NCI-H2171 treated with DMSO at 0.1 percent for 48 hours (cell line): Measurements from ENCODE around the gene RAB13.

Source experiments
- DNase-seq: peaks from one replicate; lab custom pipeline; 2025; lab: John Stamatoyannopoulos, UW

RAB13 gene

DNA sequence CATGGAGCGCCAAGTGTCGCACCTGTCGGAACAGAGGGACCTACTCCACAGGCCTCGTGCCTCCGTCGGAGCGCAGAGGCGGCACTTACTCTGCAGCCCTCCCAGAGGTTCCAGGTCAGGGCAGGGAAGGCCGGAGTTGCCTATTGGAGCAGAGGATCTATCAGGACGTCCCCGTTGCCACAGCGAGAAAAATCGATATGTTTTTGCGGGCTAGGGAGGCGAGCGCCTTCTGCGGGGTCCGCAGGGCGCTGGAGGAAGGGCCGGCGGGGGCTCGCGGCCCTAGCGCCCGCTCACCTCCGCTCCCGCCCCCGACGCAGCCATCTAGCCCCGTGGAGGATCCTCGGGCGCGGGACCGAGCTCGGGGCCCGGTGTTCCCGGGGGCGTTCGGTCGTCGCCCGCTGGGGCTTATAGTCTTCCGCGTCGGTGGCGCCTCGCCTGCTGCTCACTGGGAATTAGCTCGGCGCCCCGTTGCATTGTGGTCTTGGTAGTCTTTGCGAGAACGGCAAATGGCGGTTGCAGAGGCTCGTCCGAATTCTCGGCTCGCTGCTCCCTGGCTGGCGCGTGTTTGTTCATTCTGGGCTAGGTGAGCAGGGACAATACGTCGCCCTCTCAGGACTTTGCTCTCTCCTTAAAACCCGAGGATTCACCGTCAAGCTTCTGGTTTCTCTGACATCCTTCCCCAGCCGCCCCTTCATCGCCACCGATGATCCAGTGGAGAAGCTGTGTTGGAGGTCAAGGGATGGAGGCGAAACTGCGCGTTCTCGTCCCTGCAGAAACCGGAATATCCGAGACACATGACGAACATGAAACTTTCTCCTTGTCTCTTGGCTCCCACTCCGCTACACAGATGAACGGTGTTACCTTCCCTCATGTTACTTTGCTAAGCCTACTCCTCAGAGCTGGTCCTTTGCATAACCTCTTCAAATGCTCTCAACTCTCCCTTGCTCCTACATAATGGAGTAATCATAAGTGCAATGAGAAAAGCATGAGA, 8.6 kb downstream of the RAB13 start, which contains the start of gene JTB:
JTB (minus strand) TSS at position 425 of the 991 bp plus-strand sequence; CDS start at position 3, 422 bp downstream.
- DNase-seq, result peak; percentile 87

DNA sequence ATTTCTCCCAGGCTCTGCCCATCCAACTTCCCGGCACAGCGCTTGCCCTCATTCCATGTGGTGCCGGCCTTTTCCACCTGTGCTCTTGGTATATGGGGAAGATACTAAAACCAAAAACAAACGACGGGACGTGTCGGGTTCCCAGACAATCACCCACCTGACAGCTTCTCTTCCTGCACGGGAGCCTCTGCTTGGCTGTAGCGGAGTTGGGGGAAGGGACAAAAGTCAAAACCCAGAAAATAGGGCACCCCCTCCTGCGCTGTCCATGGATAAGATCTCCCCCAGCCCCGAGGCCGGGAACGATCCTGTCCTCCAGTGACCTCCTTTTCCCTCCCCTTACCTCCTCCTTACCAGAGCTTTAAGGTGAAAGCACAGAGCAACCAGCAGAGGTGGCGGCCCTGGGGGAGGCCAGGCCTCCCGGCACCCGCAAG, 9.3 kb downstream of the RAB13 start:
- no peak for DNase-seq

DNA sequence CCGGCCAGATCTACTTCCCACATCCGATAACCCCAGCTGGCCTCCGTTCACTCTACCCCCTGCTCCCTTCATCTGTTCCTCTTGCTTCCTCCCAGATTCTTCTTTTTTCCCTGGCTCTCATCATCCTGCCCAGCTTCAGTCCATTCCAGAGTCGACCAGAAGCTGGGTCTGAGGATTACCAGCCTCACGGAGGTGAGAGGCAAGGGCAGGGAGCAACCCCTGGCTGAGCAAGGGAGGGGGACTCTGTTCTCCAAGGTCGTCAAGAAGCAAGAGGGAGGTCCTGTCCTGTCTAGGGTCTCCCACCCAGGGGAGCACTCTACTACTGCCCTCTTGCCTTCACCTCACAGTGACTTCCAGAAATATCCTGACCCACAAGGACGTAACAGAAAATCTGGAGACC, 12.6 kb downstream of the RAB13 start:
- no peak for DNase-seq

DNA sequence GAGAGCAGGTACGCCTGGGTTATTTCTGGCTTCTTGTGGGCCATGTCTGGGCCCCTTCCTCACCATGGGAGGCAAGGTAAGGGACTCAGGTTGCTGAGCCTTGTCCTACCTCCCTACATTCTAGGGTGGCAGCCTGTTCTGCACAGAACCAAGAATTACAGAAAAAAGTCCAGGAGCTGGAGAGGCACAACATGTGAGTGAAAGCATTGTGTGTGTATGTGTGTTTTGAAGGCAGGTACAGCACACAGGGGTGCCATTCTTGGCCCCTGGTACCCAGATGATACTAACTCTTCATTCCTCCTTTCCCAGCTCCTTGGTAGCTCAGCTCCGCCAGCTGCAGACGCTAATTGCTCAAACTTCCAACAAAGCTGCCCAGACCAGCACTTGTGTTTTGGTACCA, 13.1 kb downstream of the RAB13 start:
- no peak for DNase-seq

DNA sequence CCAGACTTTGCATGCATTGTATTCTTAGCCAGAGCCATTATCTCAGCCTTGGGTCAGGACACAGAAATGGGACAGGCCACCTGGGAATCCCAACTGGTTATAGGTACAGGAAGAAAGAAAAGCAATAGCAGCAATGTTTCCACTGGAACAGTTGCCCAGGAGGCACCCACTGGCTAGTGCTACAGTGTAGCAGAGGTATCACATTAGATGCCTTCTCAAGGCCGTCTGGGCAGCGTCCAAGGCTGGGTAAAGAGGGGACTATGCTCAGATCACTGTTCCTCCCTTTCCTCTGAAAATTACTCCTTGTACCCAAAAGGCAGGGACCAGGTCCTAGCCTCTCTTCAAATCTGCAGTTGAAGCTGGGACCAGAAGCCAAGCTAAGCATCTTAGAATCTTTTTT, 15.8 kb downstream of the RAB13 start:
- no peak for DNase-seq

DNA sequence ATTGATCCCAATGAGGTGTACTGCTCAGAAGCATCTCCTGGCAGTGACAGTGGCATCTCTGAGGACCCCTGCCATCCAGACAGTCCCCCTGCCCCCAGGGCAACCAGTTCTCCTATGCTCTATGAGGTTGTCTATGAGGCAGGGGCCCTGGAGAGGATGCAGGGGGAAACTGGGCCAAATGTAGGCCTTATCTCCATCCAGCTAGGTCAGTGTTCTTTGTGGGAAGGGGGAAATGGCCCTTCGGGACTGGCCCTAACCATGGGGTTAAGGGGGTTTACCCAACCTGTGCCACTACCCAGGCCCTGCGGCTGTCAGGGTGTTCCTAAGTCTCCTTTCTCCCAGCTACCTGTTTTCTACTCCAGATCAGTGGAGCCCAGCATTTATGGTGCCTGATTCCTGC, 17.2 kb downstream of the RAB13 start:
- no peak for DNase-seq

DNA sequence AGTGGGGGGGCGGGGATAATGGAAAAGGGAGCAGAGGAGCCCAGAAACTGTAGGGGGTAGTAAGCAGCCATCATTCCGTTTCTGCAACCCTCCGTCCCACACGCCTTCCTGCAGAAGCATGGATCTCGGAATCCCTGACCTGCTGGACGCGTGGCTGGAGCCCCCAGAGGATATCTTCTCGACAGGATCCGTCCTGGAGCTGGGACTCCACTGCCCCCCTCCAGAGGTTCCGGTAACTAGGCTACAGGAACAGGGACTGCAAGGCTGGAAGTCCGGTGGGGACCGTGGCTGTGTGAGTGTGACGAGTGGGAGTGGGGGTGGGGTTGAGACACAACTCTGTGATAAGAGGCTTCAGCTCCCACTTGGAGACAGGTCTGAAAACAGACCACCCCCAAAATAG, 17.7 kb downstream of the RAB13 start:
- DNase-seq, result no peak

DNA sequence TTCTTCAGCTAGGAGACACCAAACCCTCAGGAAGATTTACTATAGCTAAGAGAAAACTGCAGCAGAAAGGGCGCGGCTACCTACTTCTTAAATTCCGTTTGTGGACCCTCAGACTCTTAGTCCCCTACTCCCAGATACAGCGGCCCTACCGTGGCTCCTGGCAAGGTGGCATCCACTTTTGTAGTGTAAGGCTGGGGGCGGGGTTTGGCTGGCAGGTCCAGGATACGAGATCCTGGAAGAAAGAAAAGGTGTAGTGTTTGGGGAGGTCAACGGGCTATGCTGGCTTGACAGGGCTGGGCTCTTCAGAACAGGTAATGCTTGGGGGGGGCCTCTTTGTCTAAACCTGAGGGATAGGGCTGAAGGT, 18.2 kb downstream of the RAB13 start:
- no peak for DNase-seq

DNA sequence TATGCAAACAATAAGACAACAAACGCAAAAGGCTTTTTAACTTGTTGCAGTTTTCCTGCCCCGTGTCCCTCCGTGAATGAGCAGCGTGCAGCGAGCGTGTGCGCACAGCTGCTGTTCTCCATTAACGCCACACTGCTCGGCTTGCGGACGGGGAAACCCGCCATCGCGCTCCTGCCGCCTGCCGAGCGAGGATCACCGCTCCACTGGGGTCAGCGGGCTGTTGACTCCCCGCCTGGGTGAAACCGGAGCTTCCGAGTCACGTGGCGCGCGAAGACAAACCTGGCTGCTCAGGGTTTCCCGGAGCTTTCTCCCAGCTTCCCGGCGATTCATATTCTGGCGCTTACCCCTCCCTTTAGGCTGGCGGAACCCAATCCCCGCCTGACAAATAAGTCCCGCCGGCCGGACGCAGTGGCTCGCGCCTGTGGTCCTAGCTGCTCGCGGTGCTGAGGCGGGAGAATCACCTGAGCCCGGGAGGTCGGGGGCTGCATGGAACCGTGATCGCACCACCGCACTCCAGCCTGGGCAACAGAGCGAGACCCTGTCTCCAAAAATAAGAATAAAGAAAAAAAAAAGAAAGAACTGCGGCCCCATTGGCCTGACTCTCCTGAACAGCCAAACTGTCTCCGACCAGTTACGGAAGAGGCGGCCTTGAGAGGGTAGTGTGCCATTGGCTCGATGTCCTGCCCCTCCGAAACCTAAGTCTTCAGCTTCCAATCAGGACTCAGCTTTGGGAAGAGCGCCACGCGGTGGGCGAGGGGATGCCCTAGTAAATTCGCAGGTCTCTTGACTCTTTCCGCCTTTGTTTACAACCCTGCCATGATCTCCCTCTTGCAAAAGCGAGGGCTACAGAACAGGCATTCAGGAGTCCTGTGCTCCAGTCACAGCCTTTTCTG, 18.8 kb downstream of the RAB13 start, which contains the start of gene CREB3L4:
CREB3L4 (plus strand) TSS at position 796 of the 893 bp plus-strand sequence. CDS start 624 bp downstream, outside the sequence.
- DNase-seq, result peak; percentile 93

DNA sequence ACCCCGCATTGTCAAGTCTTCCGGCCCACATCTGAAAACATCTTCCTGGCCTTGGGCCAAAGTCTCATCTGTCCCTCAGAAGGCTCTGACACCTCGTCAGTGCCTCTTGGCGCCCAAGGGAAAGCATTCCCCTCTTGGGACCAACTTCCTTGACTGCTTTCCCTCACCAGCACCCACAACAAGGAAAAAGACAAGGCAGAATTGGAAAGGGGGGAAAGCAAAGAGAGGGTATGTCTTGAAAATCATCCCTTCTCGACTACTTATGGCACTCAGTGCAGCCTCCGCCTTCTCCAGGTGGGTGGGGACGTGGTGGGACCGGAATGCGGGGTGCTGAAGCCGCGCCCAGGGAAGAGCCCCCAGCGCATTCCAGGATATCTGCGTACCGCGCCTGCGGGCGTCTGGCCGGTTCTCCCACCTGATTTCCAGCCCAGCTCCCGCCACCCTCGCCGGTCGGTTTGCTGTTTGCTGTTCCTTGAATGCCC, 22.2 kb downstream of the RAB13 start:
- no peak for DNase-seq

DNA sequence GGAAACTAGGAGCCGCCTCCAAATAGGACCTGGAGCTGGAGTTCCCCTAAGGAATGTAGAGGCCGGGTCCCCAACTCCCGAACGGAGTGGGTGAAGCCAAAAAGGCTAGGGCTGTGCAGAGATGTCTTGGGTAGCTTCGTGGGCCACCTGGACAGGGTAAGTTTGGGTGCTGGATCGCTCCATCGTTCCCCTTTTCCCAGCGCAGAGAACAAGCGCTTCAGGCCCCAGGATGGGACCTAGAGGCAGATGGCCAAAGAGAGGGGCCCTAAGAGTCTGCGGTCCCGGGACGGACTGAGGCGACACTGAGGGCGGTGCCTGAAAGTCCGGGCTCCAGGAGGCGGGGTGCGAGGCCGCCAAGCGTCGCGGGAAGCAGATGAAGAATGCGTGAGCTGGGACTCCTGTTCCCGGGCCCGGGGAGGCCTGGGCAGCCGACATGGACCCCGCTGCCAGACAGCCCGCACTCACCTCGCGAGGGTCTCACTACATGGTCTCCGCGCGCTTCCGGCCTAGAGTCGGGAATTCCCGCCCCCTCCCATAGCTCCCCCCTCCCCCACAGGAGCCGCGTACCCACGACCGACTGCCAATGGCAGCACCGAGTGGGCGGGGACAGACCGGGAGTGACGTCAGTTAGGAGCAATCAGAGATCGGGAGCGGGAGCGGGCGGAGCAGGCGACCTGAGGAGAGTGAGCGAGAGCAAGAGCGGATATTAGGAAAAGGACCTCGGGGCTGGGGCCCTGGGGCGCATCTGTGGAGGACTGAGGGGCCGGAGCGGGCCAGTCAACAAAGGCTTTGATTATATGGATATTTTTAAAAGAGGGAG, 22.9 kb downstream of the RAB13 start, which contains the start of gene SLC39A1:
SLC39A1 (minus strand) TSS at position 508 of the 820 bp plus-strand sequence. CDS start 822 bp downstream, outside the sequence.
- DNase-seq, result peak; percentile 99

DNA sequence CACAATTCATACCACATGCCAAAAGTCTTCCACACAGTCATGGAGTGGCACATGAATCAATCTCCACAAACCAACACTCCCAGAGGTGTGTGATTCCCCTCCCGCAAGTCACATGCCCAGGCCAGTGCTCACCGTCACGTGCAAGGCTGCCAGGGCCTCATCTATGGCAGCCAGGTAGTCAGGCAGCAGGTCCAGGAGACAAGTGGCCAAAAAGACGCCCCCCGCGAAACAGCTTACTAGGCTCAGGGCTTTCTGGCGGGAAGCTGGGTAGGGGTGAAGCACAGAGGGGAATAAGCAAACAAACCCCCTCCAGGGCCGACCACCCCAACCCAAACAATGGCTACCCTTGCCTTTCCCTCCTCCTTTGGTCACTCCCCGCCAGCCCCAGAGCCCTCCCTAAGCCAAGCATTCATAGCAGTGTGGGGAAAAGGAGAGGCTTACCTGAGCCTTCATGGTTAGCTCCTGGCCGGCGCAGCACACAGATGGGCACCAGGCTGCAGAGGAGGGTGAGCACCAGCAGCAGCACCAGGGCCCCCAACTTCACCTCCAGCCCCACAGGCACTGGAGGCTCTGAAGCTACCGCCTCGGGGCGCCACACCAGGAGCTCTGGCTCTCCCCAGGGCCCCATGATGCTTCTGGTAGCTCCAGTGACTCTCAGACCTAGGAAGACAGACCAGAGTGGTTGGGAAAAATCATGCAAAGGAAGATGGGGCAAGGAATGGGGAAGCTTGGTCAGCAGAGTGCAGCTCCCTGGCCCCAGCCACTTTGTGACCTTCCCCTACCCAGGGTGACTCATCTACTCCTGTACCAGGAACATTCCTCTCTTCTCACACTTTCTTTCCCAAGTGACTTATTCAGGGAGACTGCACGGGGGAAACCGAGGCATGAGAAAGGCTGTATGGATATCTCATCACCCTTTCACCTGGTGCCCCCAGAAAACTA, 23.8 kb downstream of the RAB13 start:
- no peak for DNase-seq

DNA sequence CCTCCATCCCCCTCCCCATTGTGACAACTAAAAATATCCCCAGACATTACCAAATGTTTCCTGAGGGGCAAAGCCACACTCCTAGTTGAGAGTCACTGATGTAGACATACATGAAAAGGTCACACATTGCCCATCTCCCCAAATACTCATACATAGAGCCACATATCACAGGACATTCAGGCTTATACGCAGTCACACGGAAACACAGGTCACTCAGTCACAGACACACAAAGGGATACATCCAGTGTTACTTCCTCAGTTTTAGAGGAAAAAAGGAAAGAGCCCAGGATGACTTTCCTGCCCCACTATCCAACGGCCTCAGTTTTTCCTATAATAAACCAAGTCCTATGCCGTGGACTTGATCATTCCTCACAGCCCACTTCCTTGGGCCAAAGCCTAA, 24.7 kb downstream of the RAB13 start:
- no peak for DNase-seq

DNA sequence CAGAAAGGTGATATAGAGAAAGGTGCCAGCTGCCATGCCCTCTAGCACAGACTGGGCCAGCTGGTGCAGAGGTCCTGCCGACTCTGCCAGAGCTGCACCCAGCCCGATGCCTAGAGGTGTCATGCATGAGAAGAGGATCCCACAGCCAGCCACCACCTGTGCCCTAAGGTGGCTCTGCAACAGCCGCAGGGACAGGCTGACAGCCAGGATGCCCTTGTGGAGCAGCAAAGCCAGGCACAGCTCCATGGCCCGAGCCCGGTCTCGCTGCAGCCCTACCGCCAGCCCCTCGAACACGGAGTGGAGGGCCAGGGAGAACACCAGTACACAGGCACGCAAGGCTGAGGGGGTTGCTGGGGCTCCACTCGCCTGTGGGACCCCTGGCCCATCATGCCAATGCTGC, 25.9 kb downstream of the RAB13 start:
- DNase-seq, result no peak

DNA sequence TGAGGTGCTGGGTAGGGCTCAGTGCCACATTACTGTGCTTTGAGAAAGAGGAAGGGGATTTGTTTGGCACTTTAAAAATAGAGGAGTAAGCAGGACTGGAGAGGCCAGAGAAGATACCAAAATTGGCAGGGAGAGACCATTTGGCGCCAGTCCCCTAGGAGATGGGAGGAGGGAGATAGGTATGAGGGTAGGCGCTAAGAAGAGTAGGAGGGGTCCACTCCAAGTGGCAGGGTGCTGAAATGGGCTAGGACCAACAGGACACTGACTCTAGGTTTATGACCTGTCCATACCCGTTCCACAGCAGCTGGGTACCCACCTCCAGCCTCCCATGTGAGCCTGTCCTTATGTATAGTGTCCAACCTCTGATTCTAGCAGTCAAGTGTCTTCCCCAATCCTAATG, 26.7 kb downstream of the RAB13 start:
- no peak for DNase-seq

DNA sequence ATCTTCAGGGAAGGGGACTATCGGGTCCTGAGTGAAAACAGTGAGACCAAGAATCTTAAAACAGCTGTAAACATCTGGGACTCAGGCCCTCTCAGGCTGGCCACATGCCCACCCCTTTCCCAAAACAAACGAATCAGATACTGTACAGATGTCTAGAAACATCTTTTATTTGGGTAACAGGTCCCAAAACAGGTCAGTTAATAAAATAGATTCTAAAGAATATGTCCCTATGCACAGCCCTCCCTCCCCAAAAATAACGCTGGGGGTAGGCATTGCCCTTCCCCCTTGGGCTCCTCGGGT, 27.2 kb downstream of the RAB13 start:
- no peak for DNase-seq

DNA sequence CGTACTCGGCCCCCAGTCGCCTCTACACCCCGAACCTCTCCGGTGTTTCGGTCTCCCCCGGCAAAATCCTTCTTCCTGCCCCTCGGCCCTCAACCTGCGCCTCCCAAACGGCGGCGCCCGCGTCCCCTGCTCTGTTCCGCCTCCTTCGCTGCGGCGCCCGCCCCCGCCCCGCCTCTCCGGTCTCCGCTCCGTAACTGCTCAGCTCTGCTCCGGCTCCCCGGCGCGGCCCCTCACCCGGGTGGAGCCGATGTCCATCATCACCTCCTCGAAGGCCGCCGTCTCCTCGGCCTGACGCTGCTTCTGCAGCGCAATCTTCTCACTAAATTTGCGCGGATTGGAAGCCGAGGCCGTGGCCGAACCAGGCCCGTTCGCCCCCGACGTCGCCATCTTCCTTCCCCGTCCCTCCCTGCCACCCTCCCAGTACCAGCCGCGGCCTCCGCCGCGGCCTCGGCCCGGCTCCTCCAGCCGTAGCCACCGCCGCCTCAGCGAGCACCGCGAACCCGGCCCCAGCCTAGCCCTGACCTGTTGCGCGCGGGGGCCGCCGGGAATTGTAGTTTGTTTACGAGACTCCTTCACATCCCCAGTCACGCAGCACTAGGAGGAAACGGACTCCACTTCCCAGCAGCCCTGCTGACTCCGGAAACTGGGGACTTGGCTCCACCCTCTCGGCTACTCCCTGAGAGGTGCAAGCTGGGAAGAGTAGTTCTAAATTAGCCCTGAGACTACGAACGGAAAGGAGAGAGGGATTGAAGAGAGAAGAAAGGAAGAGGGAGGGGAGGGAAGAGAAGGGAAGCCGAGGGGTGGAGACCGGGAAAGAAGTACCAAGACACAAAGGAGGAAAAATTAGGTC, 27.8 kb downstream of the RAB13 start, which contains the start of gene CRTC2:
CRTC2 (minus strand) TSS at position 502 of the 850 bp plus-strand sequence; CDS start at position 387, 115 bp downstream.
- peak; percentile 100 for DNase-seq

DNA sequence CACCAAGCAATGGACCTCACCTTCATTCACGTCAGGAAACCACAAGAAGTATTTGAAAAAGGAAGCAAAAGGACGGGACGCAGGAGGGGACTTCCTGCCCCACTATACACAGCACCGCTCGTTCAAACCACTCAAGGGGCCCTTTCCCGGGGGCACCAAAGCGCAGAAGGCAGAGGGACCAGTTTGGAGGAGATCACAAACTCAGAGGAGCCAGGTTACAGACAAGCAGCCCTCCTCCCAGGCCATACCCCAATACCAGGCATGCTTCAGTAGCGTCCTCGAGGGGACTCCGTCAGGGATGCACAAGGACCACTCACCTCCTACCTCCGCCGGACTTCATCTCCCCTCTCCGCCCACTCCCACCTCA, 28.4 kb downstream of the RAB13 start:
- DNase-seq, result peak; percentile 42

DNA sequence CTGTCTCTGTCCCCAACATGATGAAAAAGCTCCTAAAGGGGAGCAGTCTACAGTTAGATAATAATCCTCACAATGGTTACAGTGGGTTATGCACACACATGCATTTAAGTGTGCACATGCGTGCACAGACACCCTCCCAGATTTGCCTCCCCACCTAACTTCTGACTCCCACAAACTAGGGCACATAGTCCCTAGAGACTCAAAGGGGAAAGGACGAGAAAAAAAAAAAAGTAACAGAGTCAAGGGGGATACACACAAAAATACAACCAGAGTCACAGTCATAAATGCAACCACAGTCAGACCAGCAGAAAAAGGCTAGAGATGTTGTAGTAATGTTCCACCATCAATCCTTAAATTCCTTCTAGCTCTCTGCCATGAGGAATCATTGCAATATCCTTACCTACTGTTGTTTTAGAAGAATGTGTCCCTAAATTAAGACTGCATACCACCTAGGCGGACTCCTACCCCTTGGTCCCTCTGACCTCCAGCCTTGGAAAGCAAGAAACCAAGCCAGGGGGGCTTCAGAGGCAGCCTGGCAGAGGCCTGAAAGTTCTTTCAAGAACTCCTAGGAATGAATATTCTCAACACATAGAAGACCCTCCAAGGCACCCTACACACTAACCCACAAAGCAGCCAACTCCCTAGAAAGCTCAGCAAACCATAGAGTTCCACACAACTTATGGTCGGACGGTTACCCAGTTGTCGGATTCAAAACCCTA, 29.0 kb downstream of the RAB13 start:
- DNase-seq, result no peak
